Small intestine (tissue), 7 donors: Measurements from ENCODE around the gene ACD. TPM values are rescaled to one million over a fixed set of nuclear protein-coding genes. Genes with fewer than 3 reads are reported as not detected.
A peak's percentile ranks its signal among the peaks of the same experiment; 100 is the strongest.

Source experiments
- DNase-seq, 2 donors: peaks; one replicate each; pipeline versions ENCODE4 v3.0.0 to v3.0.0-alpha.2; 2013
- FAIRE-seq: peaks from 2 replicates; lab custom pipeline; 2012; peaks lifted over from hg19 to GRCh38; lab: Jason Lieb, UNC
- H3K27ac ChIP-seq, 3 donors: one replicate each; pipeline ENCODE4 v1.5.1; 2013; ENCODE audit warnings: low read length in 2 of 3, mild to moderate bottlenecking in 2 of 3, control low read depth in 1 of 3, inconsistent platforms in 1 of 3, low read depth in 1 of 3, moderate library complexity in 1 of 3
- H3K27me3 ChIP-seq, 3 donors: one replicate each; pipeline ENCODE4 v1.6.1; 2013; ENCODE audit warnings: low read length in 3 of 3, inconsistent platforms in 1 of 3; ENCODE audit not compliant: control insufficient read depth in 3 of 3, insufficient read depth in 3 of 3
- H3K36me3 ChIP-seq, 3 donors: one replicate each; pipeline ENCODE4 v1.6.1; 2013; ENCODE audit warnings: low read length in 3 of 3, inconsistent platforms in 1 of 3, low read depth in 1 of 3, mild to moderate bottlenecking in 1 of 3, moderate library complexity in 1 of 3; ENCODE audit not compliant: control insufficient read depth in 3 of 3, insufficient read depth in 2 of 3
- H3K4me1 ChIP-seq, 3 donors: one replicate each; pipeline ENCODE4 v1.6.1; 2013; ENCODE audit warnings: low read length in 2 of 3, inconsistent platforms in 1 of 3, low read depth in 1 of 3, mild to moderate bottlenecking in 1 of 3, moderate library complexity in 1 of 3; ENCODE audit not compliant: control insufficient read depth in 3 of 3, insufficient read depth in 2 of 3
- H3K4me3 ChIP-seq, 3 donors: one replicate each; pipeline ENCODE4 v1.5.1; 2013; ENCODE audit warnings: low read length in 3 of 3, control low read depth in 1 of 3, inconsistent platforms in 1 of 3, low read depth in 1 of 3, mild to moderate bottlenecking in 1 of 3, moderate library complexity in 1 of 3
- H3K9me3 ChIP-seq, 2 donors: one replicate each; pipeline ENCODE4 v1.6.1; 2013; ENCODE audit warnings: low read depth in 1 of 2, low read length in 1 of 2; ENCODE audit not compliant: control insufficient read depth in 2 of 2, insufficient read depth in 1 of 2
- WGBS, 3 donors: extraction: QIAGEN DNeasy Blood & Tissue Kit; methylation state at CpG; one replicate each; pipeline ENCODE4 v1.1.7; 2013; 5-methylcytosine and 5-hydroxymethylcytosine counted together
- polyA plus RNA-seq, 4 donors: library from polyadenylated mRNA; stranded (reverse) in 3 of 4; unstranded in 1 of 4; fragments of 200-250 nt in 3 of 4; fragments of 120-200 nt in 1 of 4; gene quantifications; one replicate each; pipeline versions ENCODE4 v1.2.1 to v1.2.3, GENCODE V29; 2013
- donor health status: healthy with polysubstance abuse.
- donor health status: control.
- donor health status: control.
- donor health status: Bipolar disorder and iron deficiency.
- donor health status: healthy.

Gene ACD
- polyA plus RNA-seq, 4 donors = 7.2 to 31.4 (median 13.7) TPM

- DNase-seq = no peak
- FAIRE-seq = no peak
- 92 to 96% (median 94%) methylated on average over 34 of the region's 34 CpGs for WGBS, 3 donors
- Histone ChIP-seq H3K4me3 (no peak overlapping the region), H3K36me3 (peaks cover 0 to 46% (median 0%) of the 10 kb centered on the region in 3 donors), H3K4me1 (peaks cover 0 to 22% (median 0%) of the 10 kb centered on the region in 3 donors), H3K27me3 (no peaks in the 10 kb centered on the region), H3K9me3 (no peaks in the 10 kb centered on the region), H3K27ac (no peak overlapping the region)
These were observed 2.0 kb upstream of the ACD start for GRCh38 chr16:67661886-67662652.

- H3K4me3 ChIP-seq = peak overlapping the region in 2 of 3 donors; percentile 38 to 74
- FAIRE-seq = no peak
- H3K4me1 ChIP-seq = peaks cover 0 to 19% (median 0%) of the 10 kb centered on the region in 3 donors
- H3K9me3 ChIP-seq = no peaks in the 10 kb centered on the region
- H3K27me3 ChIP-seq = no peaks in the 10 kb centered on the region
- H3K27ac ChIP-seq = peak overlapping the region; percentile 39 to 86 (median 52)
- peak in 1 of 2 donors; percentile 78 for DNase-seq
- peaks cover 0 to 52% (median 2%) of the 10 kb centered on the region in 3 donors for H3K36me3 ChIP-seq
- 9 to 18% (median 11%) methylated on average over 33 to 39 of the region's 39 CpGs for WGBS, 3 donors
These were observed 1.2 kb upstream of the ACD start for GRCh38 chr16:67661101-67661761.

- Histone ChIP-seq H3K27ac (peak within 1 kb of the TSS; percentile 87 to 99 (median 98)), H3K4me3 (peak within 1 kb of the TSS; percentile 74 to 99 (median 80)), H3K27me3 (no peaks in the 10 kb centered on the region), H3K36me3 (peaks cover 0 to 52% (median 2%) of the 10 kb centered on the region in 3 donors), H3K4me1 (peaks cover 0 to 15% (median 0%) of the 10 kb centered on the region in 3 donors), H3K9me3 (no peaks in the 10 kb centered on the region)
- DNase-seq = peak; percentile 94 to 95
- 0% methylated on average over 35 to 48 of the region's 48 CpGs for WGBS, 3 donors
- FAIRE-seq = no peak
These were observed 536 bp upstream of the ACD start, which contains the start of gene PARD6A for GRCh38 chr16:67660564-67661028. Gene PARD6A, plus strand, starts transcription at chr16:67660960. Its CDS starts 79 bp downstream, at chr16:67661039.

- Histone ChIP-seq H3K36me3 (peaks cover 0 to 46% (median 2%) of the 10 kb centered on the region in 3 donors), H3K4me1 (peaks cover 0 to 14% (median 0%) of the 10 kb centered on the region in 3 donors), H3K4me3 (peak overlapping the region; percentile 74 to 99 (median 80)), H3K27me3 (peaks cover 0 to 15% (median 0%) of the 10 kb centered on the region in 3 donors), H3K27ac (no peak overlapping the region), H3K9me3 (no peaks in the 10 kb centered on the region)
- 32 to 37% (median 35%) methylated on average over 19 to 21 of the region's 21 CpGs for WGBS, 3 donors
- DNase-seq (no peak), FAIRE-seq (no peak)
These were observed 998 bp downstream of the ACD start for GRCh38 chr16:67658849-67659674.

- H3K9me3 ChIP-seq = peaks cover 0 to 3% of the 10 kb centered on the region in 2 donors
- FAIRE-seq (no peak), DNase-seq (no peak)
- peaks cover 0 to 18% (median 0%) of the 10 kb centered on the region in 3 donors for H3K4me1 ChIP-seq
- H3K36me3 ChIP-seq = peaks cover 0 to 34% (median 2%) of the 10 kb centered on the region in 3 donors
- H3K27me3 ChIP-seq = peaks cover 0 to 25% (median 2%) of the 10 kb centered on the region in 3 donors
- no peak overlapping the region for H3K4me3 ChIP-seq
- 91 to 95% (median 93%) methylated on average over 18 of the region's 18 CpGs for WGBS, 3 donors
- no peak overlapping the region for H3K27ac ChIP-seq
These were observed 2.1 kb downstream of the ACD start for GRCh38 chr16:67657751-67658518.

- Histone ChIP-seq H3K4me1 (peaks cover 0 to 18% (median 0%) of the 10 kb centered on the region in 3 donors), H3K4me3 (no peak overlapping the region), H3K27ac (no peak overlapping the region), H3K36me3 (peaks cover 0 to 27% (median 2%) of the 10 kb centered on the region in 3 donors), H3K9me3 (peaks cover 0 to 3% of the 10 kb centered on the region in 2 donors), H3K27me3 (peaks cover 0 to 30% (median 2%) of the 10 kb centered on the region in 3 donors)
- WGBS, 3 donors = 87 to 94% (median 93%) methylated on average over 16 of the region's 16 CpGs
- no peak for FAIRE-seq
- no peak for DNase-seq
These were observed 2.9 kb downstream of the ACD start for GRCh38 chr16:67657017-67657608.

GRCh38 chr16:67656344-67657016, 3.6 kb downstream of the ACD start:
- Histone ChIP-seq H3K9me3 (peaks cover 0 to 3% of the 10 kb centered on the region in 2 donors), H3K27me3 (peaks cover 0 to 36% (median 6%) of the 10 kb centered on the region in 3 donors), H3K27ac (no peak overlapping the region), H3K36me3 (peaks cover 0 to 27% (median 2%) of the 10 kb centered on the region in 3 donors), H3K4me1 (peaks cover 0 to 17% (median 0%) of the 10 kb centered on the region in 3 donors), H3K4me3 (no peak overlapping the region)
- FAIRE-seq (no peak), DNase-seq (no peak)
- 84 to 85% (median 85%) methylated on average over 9 of the region's 9 CpGs for WGBS, 3 donors
